ENCODE results near the gene MBNL2. TPM values are rescaled to one million over a fixed set of nuclear protein-coding genes. Genes with fewer than 3 reads are reported as not detected.
A peak's percentile ranks its signal among the peaks of the same experiment; 100 is the strongest.

The MBNL2 gene
- total RNA-seq, 1 donor from 2014 or later: 71.8 TPM

DNA sequence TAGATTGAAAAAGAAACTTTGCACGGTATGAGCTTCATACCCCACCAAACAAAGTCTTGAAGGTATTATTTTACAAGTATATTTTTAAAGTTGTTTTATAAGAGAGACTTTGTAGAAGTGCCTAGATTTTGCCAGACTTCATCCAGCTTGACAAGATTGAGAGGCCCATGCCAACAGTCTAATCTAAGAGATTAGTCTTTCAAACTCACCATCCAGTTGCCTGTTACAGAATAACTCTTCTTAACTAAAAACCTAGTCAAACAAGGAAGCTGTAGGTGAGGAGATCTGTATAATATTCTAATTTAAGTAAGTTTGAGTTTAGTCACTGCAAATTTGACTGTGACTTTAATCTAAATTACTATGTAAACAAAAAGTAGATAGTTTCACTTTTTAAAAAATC is 169.9 kb downstream of the MBNL2 start:
- peaks cover 11% of the 10 kb centered on the region for H3K4me1 Mint-ChIP-seq
- DNase-seq (ENCODE audit: low spot score in 2 of 2, unreplicated experiment in 2 of 2): no peak
- peak overlapping the region; percentile 65 for H3K27ac Mint-ChIP-seq
- H3K9me3 Mint-ChIP-seq: no peaks in the 10 kb centered on the region
- no peak overlapping the region for H3K4me3 Mint-ChIP-seq
- no peaks in the 10 kb centered on the region for H3K27me3 Mint-ChIP-seq (ENCODE audit: low read depth)
- peaks cover 17% of the 10 kb centered on the region for H3K36me3 Mint-ChIP-seq
- TF ChIP-seq, protein P1, sequence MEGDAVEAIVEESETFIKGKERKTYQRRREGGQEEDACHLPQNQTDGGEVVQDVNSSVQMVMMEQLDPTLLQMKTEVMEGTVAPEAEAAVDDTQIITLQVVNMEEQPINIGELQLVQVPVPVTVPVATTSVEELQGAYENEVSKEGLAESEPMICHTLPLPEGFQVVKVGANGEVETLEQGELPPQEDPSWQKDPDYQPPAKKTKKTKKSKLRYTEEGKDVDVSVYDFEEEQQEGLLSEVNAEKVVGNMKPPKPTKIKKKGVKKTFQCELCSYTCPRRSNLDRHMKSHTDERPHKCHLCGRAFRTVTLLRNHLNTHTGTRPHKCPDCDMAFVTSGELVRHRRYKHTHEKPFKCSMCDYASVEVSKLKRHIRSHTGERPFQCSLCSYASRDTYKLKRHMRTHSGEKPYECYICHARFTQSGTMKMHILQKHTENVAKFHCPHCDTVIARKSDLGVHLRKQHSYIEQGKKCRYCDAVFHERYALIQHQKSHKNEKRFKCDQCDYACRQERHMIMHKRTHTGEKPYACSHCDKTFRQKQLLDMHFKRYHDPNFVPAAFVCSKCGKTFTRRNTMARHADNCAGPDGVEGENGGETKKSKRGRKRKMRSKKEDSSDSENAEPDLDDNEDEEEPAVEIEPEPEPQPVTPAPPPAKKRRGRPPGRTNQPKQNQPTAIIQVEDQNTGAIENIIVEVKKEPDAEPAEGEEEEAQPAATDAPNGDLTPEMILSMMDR (IDR thresholded peaks at IDR 0.05; ENCODE audit: unreplicated experiment): no peak

DNA sequence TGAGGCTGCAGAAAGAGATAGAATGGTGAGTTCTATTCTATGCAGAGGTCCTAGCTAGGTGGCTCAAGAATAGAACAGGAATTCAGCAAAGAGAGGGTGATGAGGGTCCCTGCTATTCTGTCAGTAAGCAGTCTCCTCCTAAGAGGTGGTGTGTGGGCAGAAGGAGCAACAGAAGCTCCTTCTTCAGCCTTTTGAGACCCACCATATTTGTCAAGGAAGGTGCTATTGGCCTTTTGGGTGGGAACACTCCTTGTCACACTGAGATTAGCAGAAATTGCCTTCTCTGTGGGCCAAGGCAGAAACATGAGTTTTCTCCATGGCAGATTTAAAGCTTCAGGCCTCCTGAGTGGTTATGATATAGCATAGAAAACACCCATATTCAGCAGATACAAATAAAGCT is 172.4 kb downstream of the MBNL2 start:
- Mint-ChIP-seq H3K27me3 (ENCODE audit: low read depth) (no peaks in the 10 kb centered on the region), H3K27ac (no peak overlapping the region), H3K36me3 (peaks cover 2% of the 10 kb centered on the region), H3K4me1 (peaks cover 11% of the 10 kb centered on the region), H3K9me3 (no peaks in the 10 kb centered on the region), H3K4me3 (no peak overlapping the region)
- TF ChIP-seq, protein P1 (IDR thresholded peaks at IDR 0.05; ENCODE audit: unreplicated experiment): no peak
- no peak for DNase-seq (ENCODE audit: low spot score in 2 of 2, unreplicated experiment in 2 of 2)

DNA sequence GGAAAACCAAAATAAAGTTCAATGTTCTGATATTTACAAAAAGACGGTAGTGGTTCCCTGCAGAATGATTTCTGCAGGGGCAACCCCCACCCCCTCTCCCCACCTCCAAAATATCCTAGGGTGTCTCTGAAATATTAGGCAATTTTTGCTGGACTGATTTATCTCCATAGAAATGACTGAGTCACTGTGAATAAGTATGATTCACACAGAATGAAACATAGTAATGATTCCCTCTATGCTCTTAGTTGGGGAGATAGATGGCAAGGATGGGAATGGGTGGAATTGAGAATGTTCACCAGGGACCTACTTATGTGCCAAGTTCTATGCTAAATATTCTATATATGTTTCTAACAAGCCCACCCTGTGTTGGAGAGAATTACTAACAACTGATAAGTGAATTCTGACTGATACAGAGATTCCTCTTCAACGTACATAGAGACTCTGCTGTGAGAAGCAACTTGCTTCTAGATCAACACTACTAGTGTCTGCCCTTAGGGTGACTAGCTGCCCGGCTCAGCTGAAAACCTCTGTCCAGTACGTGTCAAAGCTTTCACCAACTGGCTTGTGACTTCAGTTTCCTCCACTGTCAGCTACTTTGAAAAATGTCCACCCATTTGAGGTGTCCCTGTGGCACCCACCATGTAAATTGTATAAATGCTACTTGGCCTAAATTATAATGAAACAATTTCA is 173.5 kb downstream of the MBNL2 start:
- TF ChIP-seq, protein P1 (IDR thresholded peaks at IDR 0.05; ENCODE audit: unreplicated experiment): no peak
- Mint-ChIP-seq H3K36me3 (peaks cover 2% of the 10 kb centered on the region), H3K27ac (no peak overlapping the region), H3K4me1 (peaks cover 11% of the 10 kb centered on the region), H3K27me3 (ENCODE audit: low read depth) (no peaks in the 10 kb centered on the region), H3K9me3 (no peaks in the 10 kb centered on the region), H3K4me3 (no peak overlapping the region)
- no peak for DNase-seq (ENCODE audit: low spot score in 2 of 2, unreplicated experiment in 2 of 2)

DNA sequence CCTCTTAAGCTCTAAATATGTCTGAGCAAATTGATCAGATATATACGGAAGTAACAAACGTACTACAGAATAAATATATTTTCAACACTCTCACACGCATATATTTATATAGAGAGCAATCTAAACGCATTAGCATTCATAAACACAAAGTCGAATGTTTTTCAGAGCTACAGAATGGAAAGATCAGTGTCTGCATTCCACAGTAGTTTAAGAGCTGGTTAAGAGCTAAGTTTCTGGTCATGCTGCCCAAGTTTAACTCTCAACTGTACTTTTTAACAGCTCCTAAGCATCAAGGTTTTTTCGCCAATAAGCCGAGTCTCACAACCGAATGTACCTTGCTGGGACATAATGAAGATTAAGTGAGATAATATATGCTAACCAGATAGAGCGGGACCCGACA is 175.1 kb downstream of the MBNL2 start:
- Mint-ChIP-seq H3K27ac (no peak overlapping the region), H3K4me1 (no peaks in the 10 kb centered on the region), H3K4me3 (no peak overlapping the region), H3K27me3 (ENCODE audit: low read depth) (no peaks in the 10 kb centered on the region), H3K9me3 (peaks cover 10% of the 10 kb centered on the region), H3K36me3 (peaks cover 2% of the 10 kb centered on the region)
- DNase-seq (ENCODE audit: low spot score in 2 of 2, unreplicated experiment in 2 of 2): no peak
- TF ChIP-seq, protein P1 (IDR thresholded peaks at IDR 0.05; ENCODE audit: unreplicated experiment): no peak

DNA sequence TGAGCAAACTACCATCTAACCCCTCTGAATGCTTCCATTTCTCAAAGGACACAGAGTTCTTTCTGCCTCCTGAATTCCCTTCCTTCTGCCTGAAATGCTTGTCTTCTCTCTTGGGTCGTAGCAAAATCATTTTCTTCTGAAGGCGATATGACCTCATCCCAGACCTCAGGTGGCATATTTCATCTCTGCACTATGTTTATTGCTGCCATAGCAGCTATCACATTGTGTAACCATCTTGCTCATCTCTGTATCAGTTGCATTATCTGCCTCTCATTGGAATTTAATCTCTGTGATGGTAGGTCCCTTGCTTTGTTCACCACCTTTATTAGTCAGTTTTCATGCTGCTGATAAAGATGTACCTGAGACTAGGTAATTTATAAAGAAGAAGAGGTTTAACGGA is 179.3 kb downstream of the MBNL2 start:
- TF ChIP-seq, protein P1 (IDR thresholded peaks at IDR 0.05; ENCODE audit: unreplicated experiment): no peak
- no peak for DNase-seq (ENCODE audit: low spot score in 2 of 2, unreplicated experiment in 2 of 2)
- no peaks in the 10 kb centered on the region for H3K36me3 Mint-ChIP-seq
- H3K27ac Mint-ChIP-seq: no peak overlapping the region
- H3K4me1 Mint-ChIP-seq: no peaks in the 10 kb centered on the region
- H3K9me3 Mint-ChIP-seq: peaks cover 15% of the 10 kb centered on the region
- no peaks in the 10 kb centered on the region for H3K27me3 Mint-ChIP-seq (ENCODE audit: low read depth)
- no peak overlapping the region for H3K4me3 Mint-ChIP-seq

All from mesothelial cell of epicardium (in vitro differentiated cells).